BLaER1 (cell line): ENCODE data around the gene FAM171A1.
"Not testable (repeated sequence)": the region's sequence is repeated elsewhere in the genome, so short reads cannot be mapped to it uniquely, and the experiment has no call there.

Experiments
- H3K27ac ChIP-seq: shearing (Covaris generic); formaldehyde crosslinking; 2 replicates; pipeline ENCODE4 v1.8.1; 2022
- H3K27me3 ChIP-seq: shearing (Covaris generic); formaldehyde crosslinking; 2 replicates; pipeline ENCODE4 v1.8.1; 2022
- H3K36me3 ChIP-seq: shearing (Covaris generic); formaldehyde crosslinking; 2 replicates; pipeline ENCODE4 v1.8.1; 2022
- H3K4me1 ChIP-seq: shearing (Covaris generic); formaldehyde crosslinking; 2 replicates; pipeline ENCODE4 v1.8.1; 2022
- H3K4me2 ChIP-seq: shearing (Covaris generic); formaldehyde crosslinking; 2 replicates; pipeline ENCODE4 v1.8.1; 2022
- H3K4me3 ChIP-seq: shearing (Covaris generic); formaldehyde crosslinking; 2 replicates; pipeline ENCODE4 v1.8.1; 2022
- H3K9ac ChIP-seq: shearing (Covaris generic); formaldehyde crosslinking; 2 replicates; pipeline ENCODE4 v1.8.1; 2022
- H3K9me3 ChIP-seq: shearing (Covaris generic); formaldehyde crosslinking; 2 replicates; pipeline ENCODE4 v1.8.1; 2022
- H4K20me1 ChIP-seq: shearing (Covaris generic); formaldehyde crosslinking; 2 replicates; pipeline ENCODE4 v1.8.1; 2022
- Cebpa-rat ChIP-seq: shearing (Covaris generic); IDR thresholded peaks from 2 replicates; pipeline ENCODE4 v1.8.1; 2022

Gene FAM171A1

DNA sequence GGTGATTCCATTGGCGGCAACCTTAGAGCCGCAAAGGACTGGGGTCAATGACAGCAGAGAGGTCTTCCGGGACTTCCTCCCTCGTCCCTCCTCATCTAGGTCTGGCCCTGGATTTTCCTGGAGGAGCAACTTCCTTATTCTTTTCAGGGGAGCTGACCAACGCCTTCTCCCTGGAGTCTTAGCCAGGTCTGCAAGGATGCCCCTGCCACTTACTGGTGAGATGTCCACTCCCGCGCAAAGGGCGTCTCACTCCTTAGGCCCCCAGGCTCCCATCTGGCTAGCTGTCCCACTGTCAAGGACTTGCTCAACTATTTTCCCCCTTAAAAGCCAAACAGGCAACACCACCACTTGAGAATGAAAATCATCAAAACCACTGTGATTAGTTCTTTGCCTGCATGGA is 160.6 kb downstream of the FAM171A1 start:
- peaks cover 17% of the 10 kb centered on the region for H3K4me1 ChIP-seq
- H3K9me3 ChIP-seq, result no peaks in the 10 kb centered on the region
- H3K27ac ChIP-seq, result no peak overlapping the region
- peaks cover 57% of the 10 kb centered on the region for H3K36me3 ChIP-seq
- TF ChIP-seq Cebpa-rat, result no peak
- H4K20me1 ChIP-seq, result peaks cover 18% of the 10 kb centered on the region
- no peak overlapping the region for H3K9ac ChIP-seq
- H3K27me3 ChIP-seq, result no peaks in the 10 kb centered on the region
- no peak overlapping the region for H3K4me2 ChIP-seq
- H3K4me3 ChIP-seq, result no peak overlapping the region

- Histone ChIP-seq H3K9me3 (no peaks in the 10 kb centered on the region), H4K20me1 (peaks cover 18% of the 10 kb centered on the region), H3K4me3 (no peak overlapping the region), H3K27me3 (no peaks in the 10 kb centered on the region), H3K36me3 (peaks cover 55% of the 10 kb centered on the region), H3K27ac (no peak overlapping the region), H3K4me2 (no peak overlapping the region), H3K4me1 (peaks cover 17% of the 10 kb centered on the region), H3K9ac (no peak overlapping the region)
- TF ChIP-seq Cebpa-rat, result no peak
Measured at GRCh38 chr10:15209827-15210509, 161.1 kb downstream of the FAM171A1 start.

DNA sequence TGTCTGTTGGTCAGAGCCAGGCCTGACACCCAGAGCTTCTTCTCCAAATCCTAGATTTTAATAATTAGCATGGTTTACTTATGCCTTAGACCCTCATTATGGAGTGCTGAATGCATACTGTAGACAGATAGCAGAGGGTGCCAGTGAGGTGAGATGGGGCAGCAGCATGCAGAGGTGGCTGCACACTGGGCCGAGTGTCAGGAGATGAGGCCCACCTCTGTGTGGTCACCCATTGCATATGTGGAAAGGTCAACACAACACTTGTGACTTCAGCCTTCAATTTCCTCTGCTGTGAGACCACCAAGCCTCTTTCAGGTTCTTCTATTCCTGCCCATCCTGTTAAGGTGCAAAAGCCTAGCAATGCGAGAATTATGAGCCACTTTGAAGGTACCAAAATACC is 162.9 kb downstream of the FAM171A1 start:
- no peaks in the 10 kb centered on the region for H3K9me3 ChIP-seq
- peaks cover 37% of the 10 kb centered on the region for H3K36me3 ChIP-seq
- H3K4me3 ChIP-seq, result no peak overlapping the region
- peak overlapping the region; percentile 45; the same call in 1 of the 2 replicates for H3K27ac ChIP-seq
- peaks cover 17% of the 10 kb centered on the region for H3K4me1 ChIP-seq
- H3K4me2 ChIP-seq, result peak overlapping the region; percentile 68
- H3K27me3 ChIP-seq, result no peaks in the 10 kb centered on the region
- H4K20me1 ChIP-seq, result peaks cover 18% of the 10 kb centered on the region
- no peak overlapping the region for H3K9ac ChIP-seq
- no peak for TF ChIP-seq Cebpa-rat

DNA sequence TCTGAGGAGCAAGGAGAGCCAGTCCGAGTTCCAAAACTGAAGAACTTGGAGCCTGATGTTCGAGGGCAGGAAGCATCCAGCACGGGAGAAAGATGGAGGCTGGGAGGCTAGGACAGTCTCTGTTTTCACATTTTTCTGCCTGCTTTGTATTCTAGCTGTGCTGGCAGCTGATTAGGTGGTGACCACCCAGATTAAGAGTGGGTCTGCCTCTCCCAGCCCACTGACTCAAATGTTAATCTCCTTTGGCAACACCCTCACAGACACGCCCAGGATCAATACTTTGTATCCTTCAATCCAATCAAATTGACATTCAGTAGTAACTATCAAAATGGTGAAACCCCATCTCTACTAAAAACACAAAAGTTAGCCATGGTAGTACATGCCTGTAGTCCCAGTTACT is 163.7 kb downstream of the FAM171A1 start:
- not testable (repeated sequence) for H3K4me3 ChIP-seq, H3K27ac ChIP-seq, H3K4me2 ChIP-seq, H3K27me3 ChIP-seq, H3K9me3 ChIP-seq, H3K9ac ChIP-seq
- H4K20me1 ChIP-seq, result peaks cover 15% of the 10 kb centered on the region
- H3K4me1 ChIP-seq, result peaks cover 17% of the 10 kb centered on the region
- H3K36me3 ChIP-seq, result peaks cover 29% of the 10 kb centered on the region

DNA sequence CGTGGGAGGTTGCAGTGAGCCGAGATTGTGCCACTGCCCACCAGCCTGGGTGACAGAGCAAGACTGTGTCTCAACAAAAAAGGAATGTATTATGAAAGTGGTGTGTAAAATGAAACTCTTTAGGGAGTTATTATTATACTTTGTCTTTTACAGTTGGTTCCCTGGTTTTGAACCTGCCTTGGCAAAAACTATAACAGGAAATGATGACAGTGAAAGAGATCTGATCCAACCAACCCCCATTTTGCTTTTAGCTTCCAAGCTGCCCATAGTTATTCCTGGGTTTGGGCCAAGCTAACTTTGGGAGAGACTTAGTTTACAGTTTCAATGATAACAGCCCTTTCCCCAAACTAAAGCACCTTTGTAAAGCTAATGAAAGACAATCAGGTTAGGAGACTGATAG is 168.4 kb downstream of the FAM171A1 start:
- Histone ChIP-seq H3K4me2 (no peak overlapping the region), H3K4me3 (no peak overlapping the region), H3K27ac (no peak overlapping the region), H3K9me3 (no peaks in the 10 kb centered on the region), H3K4me1 (peaks cover under 1% of the 10 kb centered on the region), H3K36me3 (peaks cover 3% of the 10 kb centered on the region; the same call in 1 of the 2 replicates), H3K9ac (no peak overlapping the region), H3K27me3 (no peaks in the 10 kb centered on the region), H4K20me1 (no peaks in the 10 kb centered on the region)
- TF ChIP-seq Cebpa-rat, result no peak

DNA sequence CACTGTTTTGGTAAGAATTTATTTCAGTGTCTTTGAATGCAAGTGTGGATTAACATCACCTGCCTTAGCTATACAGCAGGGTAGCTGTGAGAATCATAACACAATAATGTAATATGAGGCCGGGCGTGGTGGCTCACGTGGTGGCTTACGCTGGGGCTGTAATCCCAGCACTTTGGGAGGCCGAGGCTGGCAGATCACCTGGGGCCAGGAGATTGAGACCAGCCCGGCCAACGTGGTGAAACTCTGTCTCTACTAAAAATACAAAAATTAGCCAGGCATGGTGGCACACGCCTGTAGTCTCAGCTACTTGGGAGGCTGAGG is 168.8 kb downstream of the FAM171A1 start:
- H3K36me3 ChIP-seq, H3K27me3 ChIP-seq, H3K9me3 ChIP-seq, H3K27ac ChIP-seq, H3K4me2 ChIP-seq, H4K20me1 ChIP-seq, H3K9ac ChIP-seq, H3K4me1 ChIP-seq, H3K4me3 ChIP-seq: not testable (repeated sequence)

DNA sequence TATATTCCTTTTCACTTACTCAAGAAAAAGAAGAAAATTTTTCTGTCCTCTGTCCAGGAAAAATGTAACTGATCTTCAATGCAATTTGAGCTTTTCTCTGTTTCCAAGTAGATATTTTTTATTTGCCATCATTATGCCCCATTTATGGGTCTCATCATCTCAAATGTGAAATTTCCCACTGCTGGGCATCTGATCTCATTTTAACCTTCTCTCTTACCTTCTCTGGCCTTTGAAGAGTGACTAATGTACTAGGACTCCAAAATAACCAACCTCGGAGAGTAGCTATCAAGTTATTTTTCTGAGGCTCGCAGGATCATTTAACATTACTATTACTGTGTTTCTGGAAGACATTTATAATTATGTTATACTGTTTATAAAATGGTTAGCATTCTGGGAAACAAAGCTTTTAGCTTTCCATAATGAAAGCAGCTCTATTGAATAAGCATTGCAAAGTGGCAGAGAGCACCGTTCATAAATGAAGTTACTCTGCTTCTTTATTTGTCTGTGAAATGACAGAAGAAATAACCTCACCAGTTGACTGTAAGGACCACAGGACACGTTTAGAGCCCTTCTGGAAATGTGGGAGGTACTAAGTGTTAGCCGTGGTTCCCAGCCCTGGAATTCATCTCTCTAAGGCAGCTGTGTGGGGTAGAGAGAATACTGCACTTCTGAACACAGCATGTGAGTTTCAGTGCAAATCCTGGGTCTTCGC is 169.3 kb downstream of the FAM171A1 start:
- Histone ChIP-seq H3K36me3 (peaks cover 3% of the 10 kb centered on the region; the same call in 1 of the 2 replicates), H3K4me1 (no peaks in the 10 kb centered on the region; the same call in 1 of the 2 replicates), H3K4me2 (no peak overlapping the region), H3K9ac (no peak overlapping the region), H3K4me3 (no peak overlapping the region), H4K20me1 (no peaks in the 10 kb centered on the region), H3K9me3 (no peaks in the 10 kb centered on the region), H3K27ac (no peak overlapping the region), H3K27me3 (no peaks in the 10 kb centered on the region)
- TF ChIP-seq Cebpa-rat, result no peak

DNA sequence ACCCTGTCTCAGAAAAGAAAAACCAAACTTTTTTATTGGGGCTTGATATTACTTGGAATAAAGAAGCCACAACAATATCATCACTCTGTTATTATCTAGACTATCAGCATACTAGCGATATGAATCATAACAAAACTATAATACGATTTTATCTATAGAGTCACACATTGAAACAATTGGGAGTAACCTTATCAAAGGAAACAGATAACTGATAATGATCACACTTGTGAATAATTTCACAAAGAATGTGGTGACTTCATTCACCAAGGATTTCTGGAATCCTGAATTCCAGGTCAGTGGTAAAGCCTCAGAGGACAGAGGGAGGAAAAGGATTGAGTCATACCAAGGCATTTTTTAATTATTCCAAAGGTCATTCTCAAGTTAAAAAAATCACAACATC is 170.5 kb downstream of the FAM171A1 start:
- Histone ChIP-seq H3K9me3 (no peaks in the 10 kb centered on the region), H3K4me3 (no peak overlapping the region), H3K36me3 (peaks cover under 1% of the 10 kb centered on the region; the same call in 1 of the 2 replicates), H3K4me1 (no peaks in the 10 kb centered on the region; the same call in 1 of the 2 replicates), H4K20me1 (no peaks in the 10 kb centered on the region), H3K9ac (no peak overlapping the region), H3K27ac (no peak overlapping the region), H3K4me2 (no peak overlapping the region), H3K27me3 (no peaks in the 10 kb centered on the region)
- TF ChIP-seq Cebpa-rat, result no peak

DNA sequence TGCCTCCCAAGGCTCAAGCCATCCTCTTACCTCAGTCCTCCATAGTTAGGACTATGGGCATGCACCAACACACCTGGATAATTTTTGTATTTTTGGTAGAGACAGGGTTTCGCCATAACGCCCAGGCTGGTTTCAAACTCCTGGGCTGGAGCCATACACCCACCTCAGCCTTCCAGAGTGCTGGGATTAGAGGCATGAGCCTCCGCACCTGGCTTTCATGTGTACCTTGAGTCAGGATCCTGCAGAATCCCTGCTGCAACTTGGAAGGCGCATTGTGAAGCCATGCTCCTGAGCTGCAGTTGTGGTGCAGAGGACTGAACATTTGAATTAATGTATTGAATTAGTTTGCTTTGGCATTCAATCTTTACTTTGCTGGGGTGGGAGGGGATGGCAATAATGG is 173.2 kb downstream of the FAM171A1 start:
- no peak overlapping the region for H3K27ac ChIP-seq

GRCh38 chr10:15197276-15197675 is 173.8 kb downstream of the FAM171A1 start:
- Histone ChIP-seq H3K4me1 (peaks cover under 1% of the 10 kb centered on the region; the same call in 1 of the 2 replicates), H3K4me2 (no peak overlapping the region), H3K4me3 (no peak overlapping the region), H3K27me3 (no peaks in the 10 kb centered on the region), H3K9ac (no peak overlapping the region), H3K9me3 (peaks cover 11% of the 10 kb centered on the region; the same call in 1 of the 2 replicates), H4K20me1 (no peaks in the 10 kb centered on the region), H3K27ac (no peak overlapping the region), H3K36me3 (no peaks in the 10 kb centered on the region)
- no peak for TF ChIP-seq Cebpa-rat

More for the DNA sequence above, 173.2 kb downstream of the FAM171A1 start:
- TF ChIP-seq Cebpa-rat, result no peak
- H3K4me2 ChIP-seq, result no peak overlapping the region
- no peak overlapping the region for H3K9ac ChIP-seq
- peaks cover 11% of the 10 kb centered on the region; the same call in 1 of the 2 replicates for H3K9me3 ChIP-seq
- H3K27me3 ChIP-seq, result no peaks in the 10 kb centered on the region
- no peaks in the 10 kb centered on the region; the same call in 1 of the 2 replicates for H3K4me1 ChIP-seq
- H4K20me1 ChIP-seq, result no peaks in the 10 kb centered on the region
- H3K4me3 ChIP-seq, result no peak overlapping the region
- no peaks in the 10 kb centered on the region for H3K36me3 ChIP-seq
